Esophagus muscularis mucosa (tissue), 4 donors: Measurements from ENCODE around the gene MAGI2. TPM values are rescaled to one million over a fixed set of nuclear protein-coding genes. Genes with fewer than 3 reads are reported as not detected.
A peak's percentile ranks its signal among the peaks of the same experiment; 100 is the strongest.

ENCODE experiments used
- DNase-seq: peaks from one replicate; pipeline ENCODE4 v3.0.0-alpha.2; 2017; ENCODE audit errors: extremely low spot score
- H3K27ac ChIP-seq, 4 donors: fragments of 200-600 bp; sonication (generic); replicated peaks in 1 of 4; 1 replicate in 3 of 4; 2 replicates in 1 of 4; pipeline ENCODE4 v1.5.1; 2016 to 2019; ENCODE audit warnings: mild to moderate bottlenecking in 1 of 4
- H3K27me3 ChIP-seq, 4 donors: fragments of 200-600 bp; sonication (generic); one replicate each; pipeline versions ENCODE4 v1.5.1 to v1.6.0; 2016 to 2019
- H3K36me3 ChIP-seq, 4 donors: fragments of 200-600 bp; sonication (generic); one replicate each; pipeline ENCODE4 v1.5.1; 2016 to 2019
- H3K4me1 ChIP-seq, 4 donors: fragments of 200-600 bp; sonication (generic); one replicate each; pipeline ENCODE4 v1.5.1; 2016 to 2019
- H3K4me3 ChIP-seq, 4 donors: fragments of 200-600 bp; sonication (generic); 1 replicate in 2 of 4; 2 replicates in 2 of 4; pipeline ENCODE4 v1.5.1; 2016 to 2019; ENCODE audit warnings: mild to moderate bottlenecking in 4 of 4, moderate library complexity in 1 of 4
- H3K9me3 ChIP-seq, 4 donors: fragments of 200-600 bp; sonication (generic); 1 replicate in 3 of 4; 2 replicates in 1 of 4; pipeline ENCODE4 v1.5.1; 2016 to 2019
- CTCF ChIP-seq, 3 experiments: fragments of 200-600 bp in 2 of 3; fragments of 450-650 bp in 1 of 3; sonication (generic) in 2 of 3; IDR thresholded peaks; one replicate each; pipeline ENCODE4 v1.5.1; 2017 to 2019; ENCODE audit warnings: antibody characterized with exemption in 3 of 3, mild to moderate bottlenecking in 2 of 3, moderate library complexity in 1 of 3
- EP300 ChIP-seq: sonication (generic); formaldehyde crosslinking; IDR thresholded peaks from one replicate; pipeline ENCODE4 v1.6.1; 2017; ENCODE audit warnings: antibody characterized with exemption
- POLR2A ChIP-seq: fragments of 450-650 bp; IDR thresholded peaks from one replicate; pipeline ENCODE4 v1.6.1; 2017; ENCODE audit warnings: antibody characterized with exemption, moderate library complexity, mild to moderate bottlenecking, low read depth
- POLR2AphosphoS5 ChIP-seq, 2 donors: sonication (generic); formaldehyde crosslinking; IDR thresholded peaks; one replicate each; pipeline ENCODE4 v1.6.1; 2017; ENCODE audit warnings: antibody characterized with exemption in 2 of 2
- WGBS: methylation state at CpG from one replicate; pipeline ENCODE4 v1.1.5; 2018; 5-methylcytosine and 5-hydroxymethylcytosine counted together
- intact Hi-C: fragments of 100-400 bp; cut with DNase I; formaldehyde crosslinking; loops from one replicate; pipeline ENCODE4 v1.15.1; 2023
- total RNA-seq, 4 donors: library from RNA; depleted of rRNA; stranded (reverse); fragments of >200 nt; gene quantifications; one replicate each; pipeline versions ENCODE4 v1.1.0 to v1.2.1, GENCODE V29; 2016

Gene MAGI2
- total RNA-seq, 4 donors from 2014 or later = 14.4 to 22.3 (median 21.2) TPM

- TF ChIP-seq CTCF (IDR thresholded peaks at IDR 0.05) (no peak), POLR2AphosphoS5 (IDR thresholded peaks at IDR 0.05) (no peak), POLR2A (no peak), EP300 (no peak)
- Histone ChIP-seq H3K9me3 (no peaks in the 10 kb centered on the region), H3K27me3 (no peaks in the 10 kb centered on the region), H3K4me1 (no peaks in the 10 kb centered on the region), H3K36me3 (no peaks in the 10 kb centered on the region), H3K4me3 (no peak overlapping the region), H3K27ac (no peak overlapping the region)
- intact Hi-C loops = no loop called here
- DNase-seq = no peak
Measured at GRCh38 chr7:79300573-79300972, 152.9 kb downstream of the MAGI2 start.

GRCh38 chr7:79298145-79298760 lies 155.2 kb downstream of the MAGI2 start:
- intact Hi-C loops = no loop called here

GRCh38 chr7:79296553-79297320 lies 156.7 kb downstream of the MAGI2 start:
- no peak for DNase-seq
- no peak overlapping the region for H3K27ac ChIP-seq
- TF ChIP-seq EP300 (no peak), CTCF (IDR thresholded peaks at IDR 0.05) (no peak)
- H3K36me3 ChIP-seq = no peaks in the 10 kb centered on the region
- H3K9me3 ChIP-seq = no peaks in the 10 kb centered on the region
- 67% methylated on average over 1 of the region's 1 CpG for WGBS
- intact Hi-C loops = no loop called here
- no peaks in the 10 kb centered on the region for H3K27me3 ChIP-seq
- H3K4me3 ChIP-seq = no peak overlapping the region
- H3K4me1 ChIP-seq = no peaks in the 10 kb centered on the region

More at GRCh38 chr7:79298145-79298760, 155.2 kb downstream of the MAGI2 start:
- no peaks in the 10 kb centered on the region for H3K27me3 ChIP-seq
- no peaks in the 10 kb centered on the region for H3K36me3 ChIP-seq
- no peak for DNase-seq
- no peak overlapping the region for H3K27ac ChIP-seq
- H3K4me1 ChIP-seq = no peaks in the 10 kb centered on the region
- no peak overlapping the region for H3K4me3 ChIP-seq
- TF ChIP-seq POLR2AphosphoS5 (IDR thresholded peaks at IDR 0.05) = no peak
- TF ChIP-seq EP300 = no peak
- TF ChIP-seq CTCF (IDR thresholded peaks at IDR 0.05) = peak; percentile 72 to 84 (median 77)
- H3K9me3 ChIP-seq = no peaks in the 10 kb centered on the region
- 81% methylated on average over 3 of the region's 3 CpGs for WGBS

- 84% methylated on average over 7 of the region's 7 CpGs for WGBS
- intact Hi-C loops = no loop called here
- H3K4me3 ChIP-seq = no peak overlapping the region
- no peak overlapping the region for H3K27ac ChIP-seq
- no peak for DNase-seq
- no peaks in the 10 kb centered on the region for H3K27me3 ChIP-seq
- H3K9me3 ChIP-seq = no peaks in the 10 kb centered on the region
- TF ChIP-seq POLR2AphosphoS5 (IDR thresholded peaks at IDR 0.05) = no peak
- no peak for TF ChIP-seq CTCF (IDR thresholded peaks at IDR 0.05)
- TF ChIP-seq POLR2A = no peak
- H3K36me3 ChIP-seq = no peaks in the 10 kb centered on the region
- H3K4me1 ChIP-seq = no peaks in the 10 kb centered on the region
Measured at GRCh38 chr7:79293655-79294142, 159.8 kb downstream of the MAGI2 start.
